ENCODE data around the gene TXNDC2. TPM values are rescaled to one million over a fixed set of nuclear protein-coding genes. Genes with fewer than 3 reads are reported as not detected.
"Not testable (repeated sequence)": the region's sequence is repeated elsewhere in the genome, so short reads cannot be mapped to it uniquely, and the experiment has no call there.

Gene TXNDC2
- total RNA-seq, 1 donor from 2014 or later: not detected

DNA sequence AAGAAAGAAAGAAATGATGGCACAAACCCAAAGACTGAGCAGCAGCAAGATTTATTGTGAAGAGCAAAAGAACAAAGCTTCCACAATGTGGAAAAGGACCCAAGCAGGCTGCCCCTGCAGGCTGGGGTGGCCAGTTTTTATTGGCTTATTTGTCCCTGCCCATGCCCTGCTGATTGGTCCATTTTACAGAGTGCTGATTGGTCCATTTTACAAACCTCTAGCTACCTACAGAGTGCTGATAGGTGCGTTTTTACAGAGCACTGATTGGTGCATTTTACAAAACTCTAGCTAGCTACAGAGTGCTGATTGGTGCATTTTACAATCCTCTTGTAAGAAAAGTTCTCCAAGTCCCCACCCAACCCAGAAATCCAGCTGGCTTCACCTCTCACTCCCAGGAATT lies 26.5 kb downstream of the TXNDC2 start:
- not testable (repeated sequence) for DNase-seq (ENCODE audit: low read depth)

DNA sequence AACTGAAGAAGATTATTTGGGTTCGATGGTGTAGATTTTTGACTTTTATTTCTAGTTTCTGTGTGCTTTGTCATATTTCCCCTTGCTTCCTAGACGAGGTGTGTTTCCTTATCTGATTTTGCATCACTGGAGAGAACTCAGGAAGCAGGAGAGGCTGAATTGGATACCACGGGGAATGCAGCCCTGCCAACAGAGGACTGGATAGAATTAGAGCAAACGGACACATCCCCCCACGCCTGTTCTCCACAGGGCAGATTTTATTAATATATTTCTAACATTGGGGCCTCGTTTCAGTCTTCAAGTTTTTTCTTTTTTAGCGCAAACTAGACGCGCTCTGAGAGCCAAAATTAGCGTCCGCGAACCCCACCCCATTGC lies 27.4 kb downstream of the TXNDC2 start:
- no peak for DNase-seq (ENCODE audit: low read depth)

DNA sequence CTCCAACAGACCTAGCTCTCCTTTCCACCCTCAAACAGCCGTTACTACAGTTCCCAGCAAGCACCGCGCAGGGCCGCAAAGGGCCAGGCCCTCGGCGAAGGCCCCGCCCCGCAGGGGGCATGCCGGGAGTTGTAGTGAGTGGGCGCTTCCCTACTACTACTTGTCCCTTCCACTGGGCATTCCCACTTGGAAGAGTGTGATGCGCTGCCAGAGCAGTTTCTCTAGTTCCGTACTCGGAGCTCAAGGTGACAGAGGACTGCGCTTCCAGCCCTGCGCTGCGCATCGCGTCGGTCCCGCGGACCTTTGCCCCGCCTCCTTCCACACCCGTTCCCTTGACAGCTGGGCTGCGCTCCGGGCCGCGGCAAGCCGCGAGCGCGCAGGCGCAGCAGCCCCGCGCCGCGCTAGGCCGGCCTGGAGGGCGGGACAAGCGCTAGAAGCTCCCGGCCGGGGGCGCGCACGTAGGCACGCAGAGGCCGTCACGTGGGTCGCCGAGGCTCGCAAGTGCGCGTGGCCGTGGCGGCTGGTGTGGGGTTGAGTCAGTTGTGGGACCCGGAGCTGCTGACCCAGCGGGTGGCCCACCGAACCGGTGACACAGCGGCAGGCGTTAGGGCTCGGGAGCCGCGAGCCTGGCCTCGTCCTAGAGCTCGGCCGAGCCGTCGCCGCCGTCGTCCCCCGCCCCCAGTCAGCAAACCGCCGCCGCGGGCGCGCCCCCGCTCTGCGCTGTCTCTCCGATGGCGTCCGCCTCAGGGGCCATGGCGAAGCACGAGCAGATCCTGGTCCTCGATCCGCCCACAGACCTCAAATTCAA lies 28.0 kb downstream of the TXNDC2 start, which contains the start of gene VAPA:
Gene VAPA, plus strand, starts transcription at position 491 of the 808 bp plus-strand sequence. Its CDS starts 241 bp downstream, at position 732.
- DNase-seq (ENCODE audit: low read depth): peak; percentile 96

DNA sequence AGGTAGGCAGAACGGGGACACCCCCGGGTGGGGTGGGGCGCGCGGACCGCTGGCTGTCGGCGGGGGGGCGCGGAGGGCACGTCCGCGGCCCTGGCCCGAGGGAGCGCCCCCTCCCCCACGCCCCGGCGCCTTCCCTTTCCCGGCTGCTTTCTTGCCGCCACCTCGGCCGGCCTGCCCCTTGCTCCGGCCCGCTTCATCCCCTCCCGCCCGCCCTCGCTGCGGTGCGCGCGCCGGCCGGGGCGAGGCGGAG lies 28.5 kb downstream of the TXNDC2 start:
- DNase-seq (ENCODE audit: low read depth): no peak

DNA sequence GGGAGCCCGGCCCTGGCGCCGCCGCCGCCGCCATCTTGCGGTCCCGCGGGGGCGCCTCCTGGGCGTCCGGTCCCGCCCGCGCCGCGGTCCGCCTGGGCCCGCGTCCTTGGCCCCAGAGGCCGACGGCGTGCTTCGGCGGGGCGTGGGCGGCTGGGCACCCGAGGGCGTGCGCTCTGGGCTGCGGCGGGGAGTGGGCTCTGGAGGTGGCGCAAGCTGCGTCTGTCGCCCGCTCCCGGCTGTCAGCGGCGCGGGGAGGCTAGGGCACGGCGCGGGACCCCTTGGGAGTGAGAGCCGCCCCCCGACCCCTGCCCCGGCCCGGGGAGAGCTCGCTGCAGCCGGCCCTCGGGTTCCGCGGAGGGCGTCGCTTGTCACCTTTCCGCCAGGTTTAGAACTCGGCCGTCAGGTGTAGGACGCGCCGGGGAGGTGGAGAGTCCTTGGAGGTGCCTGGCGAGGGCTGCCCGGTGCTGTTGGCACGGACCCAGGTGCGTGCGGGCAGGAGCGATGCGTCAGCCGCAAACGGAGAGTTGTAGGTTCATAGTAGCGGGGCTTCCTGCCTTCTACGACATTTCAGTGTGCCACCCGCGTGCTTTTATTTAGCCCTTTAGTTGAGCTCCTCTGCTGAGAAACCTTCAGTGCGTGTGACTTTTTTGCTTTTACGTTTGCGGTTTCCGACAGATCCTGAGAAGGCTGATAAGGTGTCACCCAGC lies 29.0 kb downstream of the TXNDC2 start:
- peak; percentile 69 for DNase-seq (ENCODE audit: low read depth)

DNA sequence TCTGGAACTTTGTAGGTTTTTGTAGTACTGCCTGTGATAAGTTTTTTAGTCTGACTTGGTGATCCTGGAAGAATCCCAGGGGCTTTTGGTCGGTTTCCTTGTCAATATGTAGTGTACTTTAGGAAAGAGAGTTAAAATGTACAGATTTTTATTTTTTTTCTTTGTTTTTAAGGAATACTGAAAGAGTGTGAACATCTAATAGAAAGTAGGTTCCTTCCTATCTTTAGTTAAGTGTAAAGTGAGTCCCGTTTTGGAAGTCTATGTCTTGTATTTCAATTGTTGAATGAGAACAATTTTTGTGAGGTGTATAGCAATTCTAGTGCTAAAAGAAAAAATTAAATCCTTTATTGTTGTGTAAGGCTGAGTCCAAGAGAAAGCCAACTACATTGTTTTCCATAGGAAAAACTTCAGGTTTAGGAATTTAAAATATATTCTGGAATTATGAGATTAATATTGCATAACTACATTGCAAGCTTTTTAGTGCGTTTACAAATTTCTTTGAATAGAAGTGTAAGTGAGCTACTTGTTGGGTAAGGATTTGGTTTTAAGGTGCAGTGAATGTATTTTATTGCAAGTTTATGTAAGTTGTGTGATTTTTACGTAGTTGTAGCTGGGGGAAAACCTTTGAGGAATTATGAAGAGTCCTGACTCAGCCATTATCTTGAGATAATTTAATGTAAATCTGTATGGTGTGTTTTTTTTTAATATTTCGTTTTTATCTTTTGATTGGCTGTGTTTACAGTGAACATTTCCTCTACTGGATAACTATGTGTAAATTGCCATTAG lies 29.7 kb downstream of the TXNDC2 start:
- DNase-seq (ENCODE audit: low read depth): no peak

DNA sequence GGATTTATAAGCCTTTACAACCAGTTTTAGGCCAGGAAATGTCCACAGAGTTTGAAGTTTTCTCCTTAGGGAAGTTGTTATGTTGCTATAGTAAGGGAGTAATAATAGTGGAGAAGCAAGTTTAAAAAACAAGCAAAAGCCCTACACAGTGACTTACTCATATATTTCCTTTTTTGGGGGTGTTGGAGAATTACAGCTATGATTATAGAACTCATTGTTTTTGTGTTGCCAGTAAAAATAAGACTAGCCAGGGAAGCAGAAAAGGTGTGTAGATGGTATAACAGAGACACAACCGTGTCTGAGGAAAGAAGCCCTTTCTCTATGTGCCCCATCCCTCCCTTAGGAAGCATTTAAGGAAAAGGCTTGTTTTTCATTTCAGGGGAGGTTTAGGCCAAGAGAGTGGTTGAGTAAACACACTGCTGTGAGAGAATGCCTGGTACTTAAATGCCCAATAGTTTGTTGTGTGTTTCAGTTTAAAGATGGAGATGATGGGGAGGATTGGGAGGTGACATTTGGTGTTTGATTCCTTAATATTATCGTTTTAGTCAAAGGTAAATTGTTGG lies 30.4 kb downstream of the TXNDC2 start:
- DNase-seq (ENCODE audit: low read depth): no peak

DNA sequence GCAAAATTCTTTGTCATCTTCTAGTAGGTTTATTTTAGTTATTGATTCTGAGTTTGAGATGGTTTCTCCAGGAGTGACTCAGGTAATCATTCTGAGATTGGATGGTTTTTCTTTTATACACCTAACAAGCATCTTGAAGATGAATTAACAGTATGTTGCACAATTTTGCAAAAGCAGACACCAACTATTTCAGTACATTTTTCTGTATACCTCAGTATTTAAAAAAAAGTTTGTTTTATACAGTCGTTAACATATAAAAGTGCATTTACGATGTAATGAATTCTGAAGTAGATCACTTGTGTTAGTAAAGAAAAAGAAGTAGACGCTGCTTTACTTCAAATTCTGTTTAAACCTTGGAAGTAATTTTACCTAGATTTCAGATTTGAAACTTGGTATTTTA lies 31.0 kb downstream of the TXNDC2 start:
- no peak for DNase-seq (ENCODE audit: low read depth)

DNA sequence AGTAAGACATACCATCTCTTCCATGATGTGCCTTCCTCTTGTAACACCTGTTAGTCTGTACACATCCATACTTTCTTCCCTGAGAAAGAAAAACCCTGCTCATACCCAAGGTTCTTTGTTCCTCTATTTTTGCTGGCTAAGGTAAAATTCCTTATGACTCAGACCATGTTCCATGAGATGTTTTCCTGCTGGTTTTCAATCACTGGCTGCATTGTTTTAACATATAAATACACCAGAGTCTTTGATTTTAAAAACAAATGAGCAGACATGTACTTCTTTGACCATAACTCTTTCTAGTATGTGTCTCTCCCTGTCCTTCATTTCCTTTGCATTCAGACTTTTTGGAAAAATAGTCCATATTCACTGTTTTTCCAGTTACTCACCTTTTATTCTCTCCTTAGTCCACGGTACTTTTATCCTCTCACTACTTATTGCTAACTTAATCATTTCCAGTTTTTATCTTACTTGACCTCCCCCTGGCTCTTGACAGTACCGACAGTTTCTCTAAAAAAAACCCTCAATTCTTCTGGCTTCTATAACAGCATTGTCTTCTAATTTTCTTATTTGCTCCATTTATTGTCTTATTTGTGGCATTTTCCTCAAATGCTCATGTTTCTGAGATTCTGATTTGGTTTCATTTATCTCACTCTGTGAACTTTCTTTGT lies 32.4 kb downstream of the TXNDC2 start:
- DNase-seq (ENCODE audit: low read depth): no peak

DNA sequence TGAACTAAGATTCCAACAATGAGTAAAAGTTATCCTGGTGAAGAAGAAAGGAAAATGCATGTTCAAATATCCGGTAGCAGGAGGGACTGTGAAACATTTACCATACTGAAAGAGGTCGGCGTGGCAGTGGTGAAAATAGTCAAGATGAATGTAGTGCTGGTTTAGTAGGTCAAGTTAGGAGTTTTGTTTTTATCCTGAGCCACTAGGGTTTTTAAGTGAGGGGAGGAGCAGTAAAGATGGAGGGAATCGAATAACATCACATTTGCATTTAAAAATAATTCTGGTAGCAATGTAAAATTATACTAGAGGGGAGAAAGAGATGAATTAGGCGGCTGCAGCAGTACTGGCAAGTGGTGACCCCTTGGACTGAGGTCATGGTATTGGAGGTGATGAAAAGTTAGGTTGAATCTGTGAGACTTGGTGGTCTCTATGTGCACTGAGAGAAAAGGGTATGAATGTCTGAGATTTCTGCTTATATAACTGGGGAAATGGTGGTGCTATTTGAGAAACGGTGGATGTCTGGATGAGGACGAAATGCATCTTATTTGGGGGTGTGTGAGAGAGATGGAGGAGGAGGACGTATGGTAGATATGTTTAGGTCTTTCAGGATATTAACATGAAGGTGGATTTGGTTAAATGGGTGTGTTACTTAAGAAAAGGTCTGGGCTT lies 33.9 kb downstream of the TXNDC2 start:
- no peak for DNase-seq (ENCODE audit: low read depth)

DNA sequence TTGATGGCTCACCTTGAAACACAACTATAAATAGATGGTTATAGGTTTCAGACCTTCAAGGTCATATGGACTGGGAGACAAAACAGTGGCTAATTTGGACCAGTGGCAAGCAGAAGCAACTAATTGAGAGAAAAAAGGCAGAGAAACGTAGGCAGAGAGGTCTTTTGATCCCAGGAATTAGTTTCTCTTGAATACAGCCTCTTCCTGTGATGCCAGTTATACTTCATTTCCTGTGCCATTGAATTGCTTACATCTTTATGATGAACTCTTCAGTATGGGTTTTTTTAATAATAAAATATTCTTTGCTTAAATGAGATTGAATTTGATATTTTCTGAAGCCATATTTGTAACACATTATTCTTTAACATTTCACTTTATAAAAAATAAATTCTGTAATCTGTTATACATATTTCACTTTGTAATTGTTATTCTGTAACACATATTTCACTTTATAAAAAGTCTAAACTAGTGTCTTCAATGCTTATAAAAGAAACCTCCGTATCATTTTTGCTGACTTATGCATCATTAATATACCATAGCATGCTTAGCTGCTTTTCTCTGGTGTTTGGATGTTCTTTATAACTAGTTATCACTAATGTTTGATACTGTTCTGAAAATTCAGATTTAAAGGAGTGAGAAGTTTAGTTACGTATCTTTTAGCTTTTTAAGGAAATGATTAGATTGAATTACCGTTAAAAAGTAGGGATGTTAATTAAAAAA lies 37.0 kb downstream of the TXNDC2 start:
- no peak for DNase-seq (ENCODE audit: low read depth)

DNA sequence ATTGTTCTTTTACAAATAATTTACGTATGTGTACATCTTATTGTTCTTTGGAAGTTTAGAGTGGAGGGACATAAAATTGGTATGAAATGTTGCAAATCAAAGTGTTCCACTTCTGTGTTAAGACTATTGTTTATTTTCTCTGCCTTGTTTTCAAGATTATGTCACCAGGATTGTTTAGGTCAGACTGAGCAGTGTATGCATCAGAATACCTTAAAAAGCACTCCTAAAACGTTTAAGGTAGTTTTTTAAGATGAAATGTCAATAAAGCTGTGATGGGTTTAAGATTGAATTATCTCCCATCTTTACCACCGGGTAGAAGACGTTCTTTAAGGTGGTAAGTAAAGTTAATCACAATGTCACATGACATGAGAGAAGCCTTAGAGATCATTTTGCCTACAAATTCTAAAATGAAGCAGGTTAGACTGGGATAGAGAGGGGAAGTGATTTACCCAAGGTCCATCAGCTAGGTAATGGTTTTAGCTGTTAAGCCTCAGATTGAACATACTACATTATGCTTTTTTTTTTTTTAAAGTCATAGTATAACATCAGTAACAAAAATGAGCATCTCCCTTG lies 38.7 kb downstream of the TXNDC2 start:
- no peak for DNase-seq (ENCODE audit: low read depth)

DNA sequence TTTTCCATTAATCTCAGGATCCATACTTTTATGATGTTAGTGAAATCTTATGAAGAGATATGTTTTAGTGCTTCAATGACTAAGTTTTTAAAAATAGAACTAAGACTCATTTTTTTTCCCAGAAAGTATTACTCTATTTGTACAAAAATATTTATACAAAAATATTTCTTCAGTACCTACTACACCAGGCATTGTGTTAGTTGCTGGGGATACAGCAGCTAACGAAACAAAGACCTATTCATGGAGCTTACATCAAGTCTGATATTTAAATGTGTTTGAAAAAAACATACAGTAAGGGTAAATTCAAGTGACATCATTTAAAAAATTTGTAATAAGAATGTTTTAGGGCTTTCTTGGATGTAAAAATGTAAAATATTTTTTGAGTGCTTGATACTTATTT lies 39.6 kb downstream of the TXNDC2 start:
- no peak for DNase-seq (ENCODE audit: low read depth)

DNA sequence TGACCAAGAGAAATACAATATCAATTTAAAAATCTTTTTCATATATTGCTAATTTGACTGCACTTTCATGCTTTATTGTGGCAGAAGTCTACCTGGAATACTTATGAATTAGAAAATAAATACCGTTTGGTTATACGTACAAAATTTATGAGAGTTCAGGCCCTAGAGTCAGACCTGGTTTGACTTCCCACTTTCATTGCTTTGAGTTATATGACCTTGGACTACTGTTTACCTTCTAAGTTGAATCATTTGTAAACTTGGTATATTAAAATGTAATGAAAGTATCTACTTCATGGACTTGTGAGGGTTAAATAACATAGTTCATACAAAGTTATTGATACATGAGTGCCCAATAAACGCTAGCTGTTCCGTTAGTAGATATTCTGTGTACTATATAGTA lies 40.0 kb downstream of the TXNDC2 start:
- no peak for DNase-seq (ENCODE audit: low read depth)

DNA sequence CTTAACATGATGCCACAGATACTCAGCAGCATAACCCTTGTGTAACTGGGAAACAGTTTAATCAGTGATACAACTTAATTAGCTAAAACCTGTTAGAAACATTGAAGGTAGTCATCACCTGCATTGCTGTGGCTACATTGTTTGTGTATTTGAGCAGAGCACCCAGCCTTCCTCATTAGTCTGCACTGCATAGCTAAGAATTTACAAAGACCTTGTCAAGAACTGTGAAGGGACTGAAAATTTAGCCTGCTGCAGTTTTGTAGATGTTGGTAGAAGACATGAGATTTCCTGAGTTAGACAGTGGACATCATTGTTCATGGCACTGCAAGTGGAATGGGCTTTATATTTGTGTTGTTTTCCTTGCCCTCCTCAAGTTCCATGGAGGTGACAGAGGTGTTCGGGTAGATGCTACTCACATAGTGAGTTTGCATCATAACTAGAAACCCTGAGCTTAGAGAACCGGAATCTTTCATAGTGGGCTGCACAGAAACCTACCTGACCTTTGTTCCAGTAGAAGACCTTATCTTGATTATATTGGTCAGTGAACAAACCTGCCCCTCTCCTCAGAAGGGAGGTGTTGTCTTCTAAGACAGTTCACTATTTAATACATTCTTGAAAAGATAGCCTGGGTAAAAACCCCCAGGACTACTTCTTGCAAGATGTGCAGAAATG lies 40.6 kb downstream of the TXNDC2 start:
- no peak for DNase-seq (ENCODE audit: low read depth)

DNA sequence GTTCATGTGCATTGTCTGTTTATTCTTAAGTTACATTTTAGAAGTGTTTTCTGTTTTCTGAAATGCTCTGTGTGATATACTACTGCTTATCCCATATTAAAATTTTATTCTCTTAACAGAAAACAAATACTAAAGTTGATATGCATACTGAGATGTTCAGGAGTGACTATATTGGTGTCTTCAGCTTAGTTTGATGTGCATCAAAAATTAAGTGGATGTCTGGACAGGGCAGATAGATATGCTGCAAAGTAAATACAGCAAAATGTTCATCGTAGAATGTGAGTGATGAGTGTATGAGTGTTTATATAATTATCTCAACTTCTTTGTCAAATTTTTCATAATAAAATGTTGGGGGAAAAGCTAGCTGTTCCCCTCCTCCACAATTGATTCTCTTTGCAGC lies 41.2 kb downstream of the TXNDC2 start:
- DNase-seq (ENCODE audit: low read depth): no peak

DNA sequence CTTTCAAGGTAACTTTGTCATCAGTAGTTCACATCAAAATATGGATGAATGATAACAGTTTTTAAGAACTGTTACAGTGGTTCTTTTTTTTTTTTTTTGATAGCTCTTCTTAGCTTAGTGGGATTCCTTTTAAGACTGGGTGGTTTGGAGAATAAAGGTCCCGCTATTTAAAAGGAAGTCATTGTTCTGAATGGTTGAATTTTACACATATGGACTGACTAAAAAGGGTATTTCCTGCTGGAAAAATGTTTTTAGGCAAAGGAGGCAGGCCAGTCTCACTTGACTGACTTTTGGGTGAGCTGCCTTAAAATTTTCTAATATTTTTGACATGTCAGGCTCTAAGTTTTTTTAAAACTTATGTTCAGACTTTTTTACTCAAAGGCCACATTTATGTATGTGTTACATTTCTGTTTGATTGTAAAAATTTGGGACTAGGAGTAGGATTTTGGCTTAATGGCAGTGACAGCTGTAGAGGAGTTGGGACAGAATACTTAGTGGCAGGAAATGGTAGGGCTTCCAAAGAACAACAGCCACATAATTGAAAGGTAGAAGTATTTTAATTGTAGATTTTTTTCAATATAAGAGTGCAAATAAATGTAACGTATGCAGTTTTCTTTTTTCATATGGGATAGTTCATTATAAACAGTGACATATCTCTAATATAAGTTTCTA lies 41.8 kb downstream of the TXNDC2 start:
- no peak for DNase-seq (ENCODE audit: low read depth)

DNA sequence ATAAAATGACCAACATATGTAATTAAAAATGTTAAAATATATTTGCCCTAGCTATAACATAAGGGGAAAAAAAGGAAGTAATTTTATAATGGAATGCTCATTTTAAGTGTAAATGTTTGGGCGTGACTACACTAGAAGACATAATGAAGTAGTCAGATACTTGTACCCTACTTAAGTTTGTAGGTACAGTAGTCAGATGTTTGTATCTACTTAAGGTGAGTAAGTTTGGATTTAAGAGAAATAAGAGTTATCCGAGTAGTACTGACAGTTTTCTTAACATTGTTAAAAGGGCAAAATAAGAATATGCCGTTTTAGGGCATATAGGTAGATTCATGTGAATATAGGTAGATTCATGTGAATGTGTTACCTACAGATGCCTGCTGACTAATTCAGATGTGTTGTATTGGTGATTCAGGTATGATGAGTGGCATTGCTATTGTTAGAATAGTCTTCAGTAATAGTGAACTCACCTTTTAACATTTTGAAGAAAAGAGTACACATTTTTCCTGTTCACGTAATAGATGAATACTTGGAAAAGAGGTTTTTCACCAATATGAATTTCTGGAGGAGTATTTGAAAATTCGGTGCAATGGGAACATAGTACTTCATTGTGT lies 43.0 kb downstream of the TXNDC2 start:
- DNase-seq (ENCODE audit: low read depth): no peak
